ENCODE measurements around the gene ZNF57.
"Not testable (repeated sequence)": the region's sequence is repeated elsewhere in the genome, so short reads cannot be mapped to it uniquely, and the experiment has no call there.

The ZNF57 gene

DNA sequence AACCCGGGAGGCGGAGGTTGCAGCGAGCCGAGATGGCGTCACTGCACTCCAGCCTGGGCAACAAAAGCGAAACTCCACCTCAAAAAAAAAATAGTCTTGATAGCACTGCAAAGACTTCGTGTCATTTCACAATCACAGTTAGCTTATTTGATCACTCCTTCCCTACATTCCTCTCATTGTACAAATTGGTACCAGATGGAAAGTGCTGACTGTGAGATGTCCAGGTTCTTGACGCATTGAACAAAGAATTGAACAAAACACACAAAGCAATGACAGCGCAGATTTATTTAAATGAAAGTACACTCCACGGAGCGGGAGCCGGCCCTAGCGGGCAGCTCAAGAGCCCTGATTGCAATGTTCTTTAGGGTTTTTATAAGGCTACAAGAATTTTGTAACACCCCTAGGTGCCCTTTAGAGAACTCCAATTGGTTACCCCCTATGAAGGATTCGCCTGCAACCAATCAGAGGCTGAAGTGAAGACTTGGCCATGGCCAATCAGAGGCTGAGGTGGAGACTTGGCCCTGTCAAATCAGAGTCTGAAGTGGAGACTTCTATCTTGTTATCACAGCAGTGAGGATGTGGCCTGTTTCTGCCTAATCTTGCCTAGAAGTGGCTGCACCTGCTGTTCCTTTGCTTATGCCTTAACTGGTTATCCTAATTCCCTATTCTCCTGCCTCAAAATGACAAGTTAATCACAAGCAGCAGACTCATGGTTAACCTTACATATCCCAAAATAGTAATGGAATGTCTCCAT, 16.9 kb upstream of the ZNF57 start:
- no peaks in the 10 kb centered on the region for H3K36me3 Mint-ChIP-seq
- H3K27me3 Mint-ChIP-seq = no peaks in the 10 kb centered on the region
- H3K4me1 Mint-ChIP-seq = peaks cover 10% of the 10 kb centered on the region
- no peak overlapping the region for H3K27ac Mint-ChIP-seq
- H3K9me3 Mint-ChIP-seq = no peaks in the 10 kb centered on the region
- ATAC-seq = no peak
- H3K4me3 Mint-ChIP-seq = no peak overlapping the region

DNA sequence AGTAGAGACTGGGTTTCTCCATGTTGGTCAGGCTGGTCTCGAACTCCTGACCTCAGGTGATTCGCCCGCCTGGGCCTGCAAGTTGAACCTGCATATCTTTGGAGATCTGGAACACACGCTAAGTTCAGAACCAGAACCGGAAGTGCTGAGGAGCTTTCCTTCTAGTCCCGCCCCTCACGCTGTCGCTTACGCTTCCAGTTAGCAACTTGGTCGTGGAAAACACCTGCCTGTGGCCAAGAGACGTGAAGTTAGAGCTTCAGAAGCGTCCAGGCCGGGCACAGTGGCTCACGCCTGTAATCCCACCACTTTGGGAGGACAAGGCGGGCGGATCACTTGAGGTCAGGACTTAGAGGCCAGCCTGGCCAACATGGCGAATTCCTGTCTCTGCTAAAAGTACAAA, 15.0 kb upstream of the ZNF57 start:
- Mint-ChIP-seq H3K27ac (no peak overlapping the region), H3K9me3 (no peaks in the 10 kb centered on the region), H3K4me1 (peaks cover 13% of the 10 kb centered on the region), H3K36me3 (no peaks in the 10 kb centered on the region), H3K4me3 (no peak overlapping the region), H3K27me3 (no peaks in the 10 kb centered on the region)
- no peak for ATAC-seq

DNA sequence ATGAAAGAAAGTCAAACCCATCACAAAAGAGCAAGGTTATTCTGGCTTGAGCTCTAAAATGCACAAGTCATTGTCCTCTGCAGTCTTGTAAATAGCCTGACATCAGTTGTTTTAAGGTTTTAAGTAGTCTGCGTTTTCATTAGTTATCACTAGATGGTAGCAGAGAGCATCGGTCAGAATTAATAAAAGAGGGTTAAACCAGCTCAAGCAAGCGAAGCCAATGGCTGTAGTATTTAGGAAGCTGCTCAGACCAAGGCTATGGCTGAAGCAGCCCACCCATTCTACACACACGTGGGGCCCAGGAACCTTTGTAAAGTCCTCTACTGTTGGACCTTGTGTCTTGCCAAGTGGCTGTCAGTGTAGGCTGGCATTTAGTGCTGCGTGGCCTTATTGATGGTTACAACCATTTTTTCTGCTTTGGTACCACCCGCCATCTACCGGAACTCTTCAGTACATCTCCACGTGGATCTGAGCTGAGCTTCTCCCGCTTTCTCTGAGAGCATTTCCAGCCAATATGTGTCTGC, 13.3 kb upstream of the ZNF57 start:
- H3K36me3 Mint-ChIP-seq = no peaks in the 10 kb centered on the region
- peak overlapping the region; percentile 52 for H3K4me3 Mint-ChIP-seq
- H3K27ac Mint-ChIP-seq = peak overlapping the region; percentile 48
- peaks cover 13% of the 10 kb centered on the region for H3K4me1 Mint-ChIP-seq
- ATAC-seq = peak; percentile 70
- no peaks in the 10 kb centered on the region for H3K27me3 Mint-ChIP-seq
- no peaks in the 10 kb centered on the region for H3K9me3 Mint-ChIP-seq

DNA sequence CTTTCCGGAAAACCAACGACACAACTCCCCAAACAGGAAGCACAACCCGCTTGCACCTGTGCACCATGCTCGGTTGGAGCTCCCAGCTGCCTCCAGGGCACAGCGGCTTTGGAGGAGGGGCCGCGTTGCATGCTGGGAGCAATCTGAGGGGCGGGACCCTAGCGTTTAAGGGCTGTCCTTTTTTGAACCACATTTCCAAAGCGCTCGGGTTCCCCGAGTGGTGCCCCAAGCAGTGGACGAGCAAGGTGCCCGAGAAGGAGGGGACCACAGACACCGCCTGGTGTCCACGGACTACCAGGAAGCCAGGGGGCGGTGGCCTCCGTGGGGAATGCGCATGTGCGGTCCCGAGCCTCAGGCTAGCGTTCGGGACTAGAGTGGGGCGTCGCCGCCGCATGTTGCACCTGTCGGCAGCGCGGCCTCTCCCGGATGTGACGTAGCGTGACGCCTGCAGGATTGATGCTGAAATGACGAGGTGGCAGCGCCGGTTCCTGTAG, 11.9 kb upstream of the ZNF57 start:
- Mint-ChIP-seq H3K9me3 (no peaks in the 10 kb centered on the region), H3K4me3 (peak overlapping the region; percentile 79), H3K4me1 (peaks cover 13% of the 10 kb centered on the region), H3K27me3 (no peaks in the 10 kb centered on the region), H3K36me3 (no peaks in the 10 kb centered on the region), H3K27ac (peak overlapping the region; percentile 48)
- peak; percentile 86 for ATAC-seq

GRCh38 chr19:2890531-2890930, 10.2 kb upstream of the ZNF57 start:
- not testable (repeated sequence) for ATAC-seq, H3K27me3 Mint-ChIP-seq, H3K4me3 Mint-ChIP-seq, H3K36me3 Mint-ChIP-seq, H3K27ac Mint-ChIP-seq, H3K9me3 Mint-ChIP-seq
- H3K4me1 Mint-ChIP-seq = peaks cover 13% of the 10 kb centered on the region

GRCh38 chr19:2896694-2897093, 4.0 kb upstream of the ZNF57 start:
- H3K27me3 Mint-ChIP-seq = no peaks in the 10 kb centered on the region
- H3K4me3 Mint-ChIP-seq = no peak overlapping the region
- H3K4me1 Mint-ChIP-seq = peaks cover 10% of the 10 kb centered on the region
- H3K9me3 Mint-ChIP-seq = peaks cover 4% of the 10 kb centered on the region
- ATAC-seq = no peak
- H3K36me3 Mint-ChIP-seq = no peaks in the 10 kb centered on the region
- no peak overlapping the region for H3K27ac Mint-ChIP-seq

DNA sequence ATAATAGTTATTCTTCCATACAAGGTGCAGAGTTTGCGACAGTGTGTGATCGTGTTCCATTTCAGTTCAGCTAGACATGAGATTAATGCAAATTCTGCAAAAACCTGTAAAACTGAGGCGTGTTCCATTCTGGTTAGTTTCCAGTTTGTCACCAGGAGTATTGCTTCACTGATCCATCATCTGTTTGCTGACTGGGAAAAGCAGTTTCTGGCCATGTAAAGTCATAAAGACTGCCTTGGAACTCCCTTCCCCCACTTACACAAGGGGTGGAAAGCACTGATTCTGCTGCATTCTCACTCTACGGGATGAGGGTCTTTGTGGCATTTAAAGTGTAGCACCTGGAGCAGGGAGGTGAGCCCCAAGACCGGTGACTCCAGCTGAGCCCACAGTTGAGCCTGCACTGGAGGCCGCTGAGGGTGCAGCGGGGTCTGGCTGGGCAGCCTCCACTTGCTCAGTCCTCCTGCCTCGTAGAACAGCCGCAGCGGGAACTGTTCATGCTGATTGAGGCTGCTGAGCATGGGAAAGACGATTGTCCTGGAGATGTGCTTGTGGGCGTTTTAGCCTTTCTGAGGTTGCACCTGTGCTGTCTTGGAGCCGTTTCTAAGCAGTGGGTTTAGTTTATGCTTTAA, 2.0 kb downstream of the ZNF57 start:
- H3K9me3 Mint-ChIP-seq = peaks cover under 1% of the 10 kb centered on the region
- no peak overlapping the region for H3K4me3 Mint-ChIP-seq
- H3K27me3 Mint-ChIP-seq = no peaks in the 10 kb centered on the region
- H3K36me3 Mint-ChIP-seq = no peaks in the 10 kb centered on the region
- no peak for ATAC-seq
- no peak overlapping the region for H3K27ac Mint-ChIP-seq
- peaks cover 19% of the 10 kb centered on the region for H3K4me1 Mint-ChIP-seq

DNA sequence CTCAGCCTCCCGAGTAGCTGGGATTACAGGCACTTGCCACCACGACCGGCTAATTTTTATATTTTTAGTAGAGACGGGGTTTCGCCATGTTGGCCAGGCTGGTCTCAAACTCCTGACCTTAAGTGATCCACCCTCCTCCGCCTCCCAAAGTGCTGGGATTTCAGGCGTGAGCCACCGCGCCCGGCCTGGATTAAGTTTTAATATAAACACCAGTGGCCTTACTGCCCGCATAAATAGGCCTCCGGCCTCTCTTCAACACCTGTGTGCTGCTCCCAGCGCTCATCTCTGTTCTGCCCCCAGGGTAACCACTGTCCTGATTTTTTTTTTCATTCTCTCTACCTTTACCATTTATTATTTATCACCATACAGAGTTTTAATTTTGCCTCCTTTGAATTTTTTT, 2.6 kb downstream of the ZNF57 start:
- not testable (repeated sequence) for H3K36me3 Mint-ChIP-seq, ATAC-seq, H3K27me3 Mint-ChIP-seq, H3K27ac Mint-ChIP-seq, H3K9me3 Mint-ChIP-seq, H3K4me3 Mint-ChIP-seq
- peaks cover 19% of the 10 kb centered on the region for H3K4me1 Mint-ChIP-seq

GRCh38 chr19:2905918-2906519, 5.3 kb downstream of the ZNF57 start:
- H3K27ac Mint-ChIP-seq = no peak overlapping the region
- H3K27me3 Mint-ChIP-seq = no peaks in the 10 kb centered on the region
- no peak for ATAC-seq
- H3K36me3 Mint-ChIP-seq = peaks cover 11% of the 10 kb centered on the region
- peaks cover 26% of the 10 kb centered on the region for H3K4me1 Mint-ChIP-seq
- H3K4me3 Mint-ChIP-seq = no peak overlapping the region
- peaks cover 3% of the 10 kb centered on the region for H3K9me3 Mint-ChIP-seq

- peaks cover 15% of the 10 kb centered on the region for H3K36me3 Mint-ChIP-seq
Observed at GRCh38 chr19:2906631-2907195, 6.0 kb downstream of the ZNF57 start.

GRCh38 chr19:2912306-2912705, 11.6 kb downstream of the ZNF57 start:
- no peaks in the 10 kb centered on the region for H3K27me3 Mint-ChIP-seq
- H3K36me3 Mint-ChIP-seq = peaks cover 60% of the 10 kb centered on the region
- H3K4me1 Mint-ChIP-seq = peaks cover 14% of the 10 kb centered on the region
- no peak for ATAC-seq
- H3K27ac Mint-ChIP-seq = no peak overlapping the region
- H3K4me3 Mint-ChIP-seq = no peak overlapping the region
- H3K9me3 Mint-ChIP-seq = peaks cover 12% of the 10 kb centered on the region

More at GRCh38 chr19:2906631-2907195, 6.0 kb downstream of the ZNF57 start:
- Mint-ChIP-seq H3K9me3 (peaks cover 3% of the 10 kb centered on the region), H3K27me3 (no peaks in the 10 kb centered on the region), H3K4me3 (no peak overlapping the region), H3K27ac (no peak overlapping the region), H3K4me1 (peaks cover 22% of the 10 kb centered on the region)
- ATAC-seq = no peak

DNA sequence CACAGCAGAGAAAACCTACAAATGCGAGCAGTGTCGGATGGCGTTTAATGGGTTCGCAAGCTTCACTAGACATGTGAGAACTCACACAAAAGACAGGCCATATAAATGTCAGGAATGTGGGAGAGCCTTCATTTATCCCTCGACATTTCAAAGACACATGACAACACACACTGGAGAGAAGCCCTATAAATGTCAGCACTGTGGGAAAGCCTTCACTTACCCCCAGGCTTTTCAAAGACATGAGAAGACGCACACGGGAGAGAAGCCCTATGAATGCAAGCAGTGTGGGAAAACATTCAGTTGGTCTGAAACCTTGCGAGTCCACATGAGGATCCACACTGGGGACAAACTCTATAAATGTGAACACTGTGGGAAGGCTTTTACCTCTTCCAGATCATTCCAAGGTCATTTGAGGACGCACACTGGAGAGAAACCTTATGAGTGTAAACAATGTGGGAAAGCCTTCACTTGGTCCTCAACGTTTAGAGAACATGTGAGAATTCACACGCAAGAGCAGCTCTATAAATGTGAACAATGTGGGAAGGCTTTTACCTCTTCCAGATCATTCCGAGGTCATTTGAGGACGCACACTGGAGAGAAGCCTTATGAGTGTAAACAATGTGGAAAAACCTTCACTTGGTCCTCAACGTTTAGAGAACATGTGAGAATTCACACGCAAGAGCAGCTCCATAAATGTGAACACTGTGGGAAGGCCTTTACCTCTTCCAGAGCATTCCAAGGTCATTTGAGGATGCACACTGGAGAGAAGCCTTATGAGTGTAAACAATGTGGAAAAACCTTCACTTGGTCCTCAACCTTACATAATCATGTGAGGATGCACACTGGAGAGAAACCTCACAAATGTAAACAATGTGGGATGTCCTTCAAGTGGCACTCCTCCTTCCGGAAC, 16.8 kb downstream of the ZNF57 start:
- no peak overlapping the region for H3K27ac Mint-ChIP-seq
- no peak for ATAC-seq
- H3K27me3 Mint-ChIP-seq = no peaks in the 10 kb centered on the region
- H3K36me3 Mint-ChIP-seq = peaks cover 59% of the 10 kb centered on the region
- H3K4me1 Mint-ChIP-seq = no peaks in the 10 kb centered on the region
- peaks cover 9% of the 10 kb centered on the region for H3K9me3 Mint-ChIP-seq
- H3K4me3 Mint-ChIP-seq = no peak overlapping the region

GRCh38 chr19:2922987-2923386, 22.3 kb downstream of the ZNF57 start:
- Mint-ChIP-seq H3K27ac (no peak overlapping the region), H3K4me3 (no peak overlapping the region), H3K36me3 (peaks cover 16% of the 10 kb centered on the region), H3K9me3 (no peaks in the 10 kb centered on the region), H3K27me3 (no peaks in the 10 kb centered on the region), H3K4me1 (no peaks in the 10 kb centered on the region)
- no peak for ATAC-seq

GRCh38 chr19:2923510-2923909, 22.8 kb downstream of the ZNF57 start:
- no peaks in the 10 kb centered on the region for H3K4me1 Mint-ChIP-seq
- H3K27me3 Mint-ChIP-seq = no peaks in the 10 kb centered on the region
- no peak for ATAC-seq
- no peak overlapping the region for H3K27ac Mint-ChIP-seq
- H3K9me3 Mint-ChIP-seq = no peaks in the 10 kb centered on the region
- peaks cover 10% of the 10 kb centered on the region for H3K36me3 Mint-ChIP-seq
- H3K4me3 Mint-ChIP-seq = no peak overlapping the region
